ENCODE data around the gene ROBO1.

GRCh38 chr3:79729096-79729495 is 38.7 kb downstream of the ROBO1 start:
- no peak for TF ChIP-seq POLR2A (IDR thresholded peaks at IDR 0.05; ENCODE audit: low read depth, low read length)
- TF ChIP-seq TAF1 (IDR thresholded peaks at IDR 0.05; ENCODE audit: borderline replicate concordance, low read depth, low read length): no peak
- no peak for TF ChIP-seq POLR2AphosphoS5 (IDR thresholded peaks at IDR 0.05; ENCODE audit: low read depth, low read length)

All from GM12892 (cell line).